Stimulated activated CD4-positive, alpha-beta T cell treated with anti-CD3 and anti-CD28 coated beads, Interleukin-4, amount 100 ng/mL, for 1 hour (primary cell): ENCODE measurements around the gene MAP1B.
"Not testable (repeated sequence)": the region's sequence is repeated elsewhere in the genome, so short reads cannot be mapped to it uniquely, and the experiment has no call there.

Experiments
- DNase-seq: peaks from one replicate; pipeline ENCODE4 v3.0.0-alpha.2; 2020

The MAP1B gene

DNA sequence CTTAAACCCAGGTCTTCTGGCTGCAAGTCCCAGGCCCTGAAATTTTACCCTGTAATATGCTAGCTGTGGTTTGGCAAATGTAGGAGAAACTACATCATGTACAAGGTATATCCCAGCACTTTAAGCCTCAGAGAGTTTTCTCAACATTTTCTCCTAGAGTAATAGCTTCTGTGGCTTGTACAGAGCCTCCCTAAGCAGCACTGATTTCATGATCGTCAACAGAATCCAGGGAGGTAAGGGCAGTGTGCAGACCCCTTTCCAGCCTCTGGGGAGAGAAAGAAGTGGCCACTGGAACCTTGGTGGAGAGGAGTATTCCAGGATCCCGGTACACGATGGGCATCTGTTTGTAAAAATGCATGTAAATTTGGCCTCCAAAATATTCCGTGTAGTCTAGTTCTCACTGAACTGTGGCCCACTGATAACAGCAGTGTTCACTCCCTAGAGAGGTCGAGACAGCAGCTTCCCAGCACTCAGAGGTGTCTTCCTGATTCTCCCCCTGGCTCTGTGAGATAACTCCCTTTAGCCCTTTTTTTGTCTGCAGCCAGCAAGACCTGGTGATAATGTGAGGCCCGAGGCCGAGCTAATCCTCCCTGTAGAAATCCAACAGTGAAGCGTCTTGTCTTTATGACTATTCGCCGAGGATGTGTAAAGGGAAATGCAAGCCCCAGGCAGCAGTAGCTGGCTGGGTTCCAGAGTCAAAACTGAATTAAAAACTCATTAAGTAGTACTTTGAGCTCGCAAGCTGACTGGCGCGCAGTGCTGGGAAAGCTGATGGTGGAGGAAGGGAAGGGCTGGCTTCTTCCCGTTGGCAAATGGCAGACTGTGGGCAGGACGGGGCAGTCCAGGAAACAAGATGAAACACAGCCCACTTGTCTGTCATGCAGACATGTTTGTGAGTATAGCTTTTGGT lies 59.0 kb downstream of the MAP1B start:
- DNase-seq, result no peak

DNA sequence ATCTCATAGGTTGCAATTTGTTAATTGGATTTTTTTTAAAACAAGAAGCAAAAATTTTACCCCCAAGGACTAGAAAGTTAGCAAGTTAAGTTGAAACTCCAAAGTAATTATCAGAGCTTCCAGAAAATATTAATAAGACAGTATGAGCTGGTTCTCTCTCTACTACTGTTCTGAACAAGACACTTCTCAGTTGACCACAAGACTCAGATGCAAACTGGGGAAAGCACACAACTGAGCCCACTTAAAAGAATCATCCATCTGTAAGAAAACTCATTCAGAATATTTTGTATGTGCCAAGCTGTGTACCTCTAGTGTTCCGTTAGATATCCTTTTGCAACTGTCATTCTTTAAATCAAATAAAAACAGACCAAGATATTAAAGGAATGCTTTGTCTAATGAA lies 60.0 kb downstream of the MAP1B start:
- no peak for DNase-seq

DNA sequence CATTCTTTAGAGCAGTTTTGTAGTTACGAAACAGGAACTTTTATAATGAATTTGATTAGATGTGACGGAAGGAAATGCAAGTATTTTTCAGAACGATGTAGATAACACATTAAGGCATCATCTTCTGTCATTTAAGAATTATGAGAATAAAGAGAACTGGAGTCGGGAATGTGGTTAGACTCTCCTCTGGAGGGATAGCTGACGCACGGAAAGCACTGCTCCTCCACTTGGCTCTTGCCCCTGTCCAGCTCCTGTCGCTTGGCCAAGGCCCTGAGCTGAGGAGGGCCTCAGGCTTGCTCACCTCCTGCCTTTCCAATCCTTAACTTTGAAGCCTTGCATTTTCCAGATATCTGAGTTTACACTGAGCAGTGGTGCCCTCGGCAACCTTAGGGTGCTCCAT lies 60.5 kb downstream of the MAP1B start:
- DNase-seq, result no peak

DNA sequence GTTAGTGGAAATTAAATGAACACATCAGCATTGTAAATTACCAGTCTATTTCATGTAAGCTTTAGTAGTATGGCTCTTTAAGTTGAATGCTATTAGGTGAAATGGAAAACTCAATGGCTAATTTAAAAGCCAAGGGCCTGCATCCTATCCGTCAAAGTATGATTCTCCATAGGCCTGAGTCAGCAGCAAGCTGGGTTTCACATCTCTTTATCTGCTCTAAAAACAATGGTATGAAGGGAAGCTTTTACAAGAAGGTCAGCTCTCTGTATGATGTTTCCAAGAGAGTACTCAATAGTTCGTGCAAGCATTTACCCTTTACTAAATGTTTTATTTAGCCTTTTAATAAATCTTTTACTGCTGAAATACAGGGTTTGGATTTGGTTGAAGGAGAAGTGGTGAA lies 62.8 kb downstream of the MAP1B start:
- no peak for DNase-seq

DNA sequence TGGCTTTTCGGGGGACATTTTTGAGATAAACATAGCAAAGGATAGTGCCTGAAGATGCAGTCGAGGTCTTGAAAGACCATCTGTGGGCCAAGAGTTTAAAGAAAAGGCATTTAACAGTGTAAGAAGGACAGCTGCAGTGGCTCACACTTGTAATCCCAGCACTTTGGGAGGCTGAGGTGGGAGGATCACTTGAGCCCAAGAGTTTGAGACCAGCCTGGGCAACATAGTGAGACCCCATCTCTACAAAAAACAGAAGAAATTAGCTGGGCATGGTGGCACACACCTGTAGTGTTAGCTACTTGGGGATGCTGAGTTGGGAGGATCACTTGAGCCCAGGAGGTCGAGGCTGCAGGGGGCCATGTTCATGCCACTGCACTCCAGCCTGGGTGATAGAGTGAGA lies 63.9 kb downstream of the MAP1B start:
- DNase-seq, result not testable (repeated sequence)

DNA sequence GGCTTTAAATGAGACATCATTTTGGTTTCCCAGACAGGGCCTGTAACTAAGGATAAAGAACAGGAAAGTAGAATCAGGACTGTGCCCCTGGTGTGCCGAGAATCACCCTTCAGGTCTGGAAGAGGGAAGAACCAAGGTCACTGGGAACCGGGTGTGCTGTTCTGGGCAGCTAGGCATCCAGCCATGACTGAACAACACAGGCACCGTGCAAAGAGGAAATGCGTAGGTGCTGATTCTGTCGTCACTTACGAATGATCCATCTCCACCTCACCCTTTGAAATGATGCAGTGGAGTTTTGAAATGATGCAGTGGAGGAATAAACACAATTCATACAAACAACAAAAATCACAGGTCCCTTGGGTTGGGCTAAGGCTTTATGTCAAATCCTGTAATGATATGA lies 64.4 kb downstream of the MAP1B start:
- no peak for DNase-seq

DNA sequence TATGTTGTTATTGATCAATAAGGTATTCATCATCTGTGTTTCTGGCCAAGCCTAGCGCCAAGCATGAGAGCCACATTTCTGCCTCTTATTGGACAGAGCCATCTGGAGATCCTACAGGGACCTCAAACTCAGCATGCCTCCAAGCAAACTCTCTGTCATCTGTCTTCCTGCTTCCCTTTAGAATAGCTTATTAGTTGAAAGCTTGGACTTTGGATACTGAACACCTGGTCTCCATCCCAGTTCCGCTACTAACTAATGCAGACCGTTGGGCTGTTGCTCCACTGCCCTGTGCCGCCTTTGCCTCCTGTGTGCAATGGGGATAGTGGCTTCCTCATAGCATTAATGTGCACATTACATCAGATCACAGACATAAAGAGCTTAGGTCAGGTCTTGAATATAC lies 65.5 kb downstream of the MAP1B start:
- no peak for DNase-seq

DNA sequence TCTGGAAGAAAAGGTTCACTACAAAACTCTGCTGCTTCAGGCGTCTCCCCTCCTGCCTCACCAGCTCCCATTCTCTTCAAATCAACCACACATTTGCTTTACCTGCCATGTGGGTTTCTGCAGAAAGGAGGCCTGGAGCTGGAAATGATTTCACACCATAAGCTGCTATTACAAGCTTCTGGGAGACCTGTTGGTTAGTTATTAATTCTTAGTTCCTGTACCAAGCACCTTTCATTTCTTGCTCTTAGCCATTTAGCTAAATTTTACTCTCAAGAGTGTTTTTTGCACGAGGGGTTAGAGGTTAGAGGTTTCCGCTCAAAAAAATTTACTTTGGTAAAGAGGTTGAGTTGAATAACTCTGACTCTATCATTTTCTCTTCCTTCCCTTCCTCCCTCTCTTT lies 70.3 kb downstream of the MAP1B start:
- no peak for DNase-seq

DNA sequence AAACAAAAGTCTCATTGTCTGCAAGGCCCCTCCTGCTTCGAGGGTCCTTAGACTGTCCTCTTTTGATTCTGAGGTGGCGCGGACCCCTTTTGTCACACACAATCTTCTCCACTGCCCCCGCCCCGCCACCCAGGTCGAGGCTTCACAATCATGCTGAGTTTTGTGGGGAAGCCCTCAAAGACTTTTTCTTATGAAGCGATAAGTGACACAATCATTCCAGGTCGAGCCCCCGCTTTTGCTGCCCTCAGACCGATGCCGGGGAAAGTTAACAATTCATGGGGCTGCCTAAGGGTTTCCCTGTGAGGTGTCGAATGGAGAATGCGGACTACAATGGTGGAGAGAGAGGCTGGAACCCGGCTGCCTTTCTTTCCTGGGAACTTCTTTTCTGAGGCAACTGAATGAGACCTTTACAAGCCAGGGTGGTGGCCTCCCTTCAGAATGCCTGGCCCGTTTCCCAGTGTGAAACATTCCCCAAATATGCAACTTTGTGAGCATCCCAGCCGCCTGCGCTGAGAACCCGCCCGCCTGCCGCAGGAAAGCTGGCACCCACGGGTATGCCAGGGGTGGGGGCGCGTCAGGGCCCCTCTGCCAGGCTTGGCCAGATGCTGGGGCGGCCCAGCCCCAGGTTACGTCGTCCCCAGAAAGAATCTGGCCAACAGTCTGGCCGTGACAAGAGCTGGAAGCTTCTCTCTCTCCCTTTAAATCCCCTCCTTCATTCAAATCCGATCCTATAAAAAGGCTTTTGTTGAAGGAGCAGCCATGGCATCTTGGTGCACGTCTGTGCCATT lies 71.9 kb downstream of the MAP1B start:
- DNase-seq, result no peak

DNA sequence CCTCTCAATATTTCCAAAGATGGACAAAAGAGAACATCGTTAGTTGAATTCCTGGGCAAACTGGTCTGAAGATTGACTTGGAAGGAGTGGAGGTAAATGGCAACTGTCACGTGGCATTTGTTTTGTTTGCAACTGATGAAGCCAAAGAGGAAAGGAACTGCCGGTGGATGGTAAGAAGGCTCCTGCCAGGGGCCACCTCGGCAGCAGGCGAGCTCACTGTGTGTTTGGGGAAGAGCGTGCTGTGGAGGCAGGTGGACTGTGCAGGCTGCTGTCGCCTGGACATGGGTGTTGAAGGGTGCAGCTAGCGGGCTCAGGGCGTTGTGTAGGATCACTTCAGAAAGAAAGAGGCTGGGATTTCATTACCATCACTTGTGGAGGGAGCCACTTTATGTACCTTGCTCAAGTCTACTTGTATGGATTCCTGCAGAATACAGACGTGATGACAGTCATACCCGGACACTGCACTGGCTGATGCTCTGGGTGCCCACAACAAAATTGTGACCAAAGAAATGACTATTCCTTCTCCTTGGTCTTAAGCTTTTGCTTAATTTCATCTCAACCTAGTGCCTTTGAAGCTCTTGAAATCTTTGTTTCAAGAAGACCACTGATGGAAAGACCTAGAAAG lies 72.7 kb downstream of the MAP1B start:
- no peak for DNase-seq

DNA sequence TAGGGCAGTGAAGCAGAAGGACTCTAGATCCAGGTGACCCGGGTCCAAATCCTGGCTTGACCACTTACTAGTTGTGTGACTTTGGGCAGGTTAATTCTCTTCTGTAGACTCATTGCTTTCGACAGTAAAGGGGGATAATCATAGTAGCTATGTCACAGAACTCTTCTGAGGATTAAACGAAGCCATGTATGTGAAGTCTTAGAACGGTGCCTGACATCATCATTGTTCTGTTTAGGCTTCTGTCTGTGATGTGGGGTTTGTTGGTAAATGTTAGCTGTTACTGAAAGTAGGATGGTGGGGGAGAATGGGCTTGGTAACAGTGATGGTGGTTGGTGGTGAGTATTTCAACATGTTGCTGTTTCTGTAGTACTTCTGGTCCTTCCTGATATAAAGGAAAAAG lies 73.7 kb downstream of the MAP1B start:
- DNase-seq, result no peak

DNA sequence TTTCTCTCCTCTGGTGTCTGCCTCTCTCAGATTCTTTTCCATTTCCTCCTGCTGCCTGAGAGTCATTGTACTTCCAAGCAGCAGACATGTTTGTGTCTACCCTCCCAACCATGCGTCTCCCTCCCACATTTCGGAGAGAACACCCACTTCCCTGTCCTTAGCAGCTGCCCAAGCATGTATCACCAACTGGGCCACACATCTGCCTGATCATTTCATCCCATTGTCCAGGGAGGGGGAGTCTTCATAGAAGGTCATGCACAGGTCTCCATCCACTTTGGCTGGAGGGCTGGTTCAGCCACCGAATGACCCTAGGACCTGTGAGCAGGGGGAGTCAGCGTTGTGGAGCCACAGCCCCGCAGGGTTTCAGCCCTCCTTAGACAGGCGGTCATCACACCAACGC lies 75.4 kb downstream of the MAP1B start:
- no peak for DNase-seq

DNA sequence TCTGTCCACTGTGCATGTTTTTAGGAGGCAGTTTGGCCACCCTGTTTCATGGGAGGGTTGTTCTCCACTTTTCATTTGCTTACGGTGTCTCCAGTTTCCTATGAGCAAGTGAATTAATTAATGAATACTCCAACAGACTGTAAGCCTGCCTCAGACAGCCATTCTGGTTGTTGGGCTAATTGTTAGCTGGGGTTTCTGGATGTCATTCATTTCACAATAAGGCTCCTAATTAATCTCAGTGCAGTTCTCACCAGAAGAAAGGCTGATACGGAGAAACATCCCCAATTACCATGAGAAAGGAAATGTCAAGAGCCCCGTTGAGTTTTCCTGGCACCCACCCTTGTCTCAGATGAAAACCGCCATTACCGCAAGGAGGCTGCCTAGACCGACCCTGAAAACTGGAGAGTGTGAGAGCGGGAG lies 75.8 kb downstream of the MAP1B start:
- DNase-seq, result no peak

DNA sequence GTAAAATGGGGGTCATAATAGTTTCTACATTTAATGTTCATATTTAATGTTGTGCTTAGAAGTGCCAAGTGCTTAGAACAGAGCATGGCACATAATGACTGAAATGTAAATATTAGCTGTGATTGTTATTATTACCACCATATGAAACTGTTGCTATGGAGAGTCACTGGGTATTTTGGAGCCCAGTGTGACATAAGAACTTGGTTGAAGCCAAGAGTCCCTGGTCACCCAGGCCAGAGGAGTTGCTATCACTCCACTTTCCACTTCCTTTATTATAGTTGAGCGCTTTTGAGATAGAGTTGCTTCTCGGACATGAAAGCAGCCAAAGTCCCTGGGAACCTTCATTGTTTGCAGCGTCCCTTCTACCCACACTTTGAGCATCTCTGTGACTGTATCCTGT lies 77.1 kb downstream of the MAP1B start:
- DNase-seq, result no peak

DNA sequence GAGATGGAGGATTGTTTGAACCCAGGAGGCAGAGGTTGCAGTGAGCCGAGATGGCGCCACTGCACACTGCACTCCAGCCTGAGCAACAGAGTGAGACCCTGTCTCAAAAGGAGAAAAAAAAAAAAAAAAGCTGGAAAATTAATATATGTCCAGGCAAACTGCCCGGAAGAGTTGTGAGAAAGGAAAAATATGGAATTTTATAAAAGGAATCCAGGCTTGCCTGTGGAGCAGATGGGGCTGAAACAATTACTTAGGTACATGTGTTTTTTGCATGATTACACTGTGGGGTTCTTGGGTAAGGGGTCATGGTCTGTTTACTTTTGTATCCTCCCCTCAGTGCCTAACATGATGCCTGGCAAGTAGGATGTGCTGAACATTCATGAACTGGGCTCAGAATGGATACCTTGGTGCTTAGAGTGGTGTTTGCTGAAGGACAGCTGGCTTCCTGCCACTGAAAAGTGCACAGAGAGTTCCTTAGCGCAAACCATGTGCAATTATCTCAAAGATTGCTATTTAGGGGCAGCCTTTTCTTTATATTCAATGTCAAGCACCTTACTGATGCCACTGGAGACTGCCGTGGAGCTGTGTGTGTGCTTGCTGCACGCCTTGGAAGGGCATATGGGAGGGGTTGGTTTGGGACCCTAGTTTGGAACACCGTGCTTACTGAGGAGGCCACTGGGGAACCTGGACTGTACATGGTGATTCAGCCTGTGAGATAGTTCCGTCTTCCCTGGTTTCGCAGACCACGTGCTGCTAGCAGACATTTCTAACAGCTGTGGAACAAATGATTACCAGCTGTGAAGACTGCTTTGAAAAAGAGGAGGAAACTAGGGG lies 78.4 kb downstream of the MAP1B start:
- DNase-seq, result no peak

DNA sequence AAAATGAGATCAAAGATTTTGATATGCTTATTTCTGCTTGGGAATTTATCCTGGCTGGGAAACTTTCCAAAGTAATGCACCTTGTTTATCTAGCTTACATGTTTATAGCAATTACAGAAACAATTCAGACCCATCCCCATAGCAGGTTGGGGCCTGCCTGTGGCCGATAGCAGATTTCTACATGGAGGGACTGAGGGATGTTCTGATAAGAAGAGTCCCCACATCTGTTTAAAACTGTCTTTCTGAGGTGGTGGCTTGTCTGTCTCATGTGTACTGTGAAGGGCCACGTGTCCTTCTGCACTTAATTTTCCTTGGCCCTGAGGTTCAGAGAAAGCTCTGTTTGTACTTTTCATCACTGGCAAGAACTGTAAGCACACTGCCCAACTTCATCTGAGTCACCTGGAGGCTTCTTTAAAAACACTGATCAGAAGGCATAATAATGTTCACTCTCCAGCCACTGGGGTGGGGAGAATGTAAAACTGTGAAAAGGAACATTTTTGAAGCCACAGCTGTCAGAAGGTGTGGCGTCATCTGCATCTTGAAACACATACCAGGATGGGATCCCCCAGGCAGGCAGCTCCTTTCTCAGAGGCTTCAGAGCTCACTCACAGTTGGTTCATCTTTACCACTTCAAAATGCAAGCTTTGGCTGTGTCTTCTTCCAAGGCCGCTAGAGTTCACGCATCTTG lies 80.3 kb downstream of the MAP1B start:
- no peak for DNase-seq

DNA sequence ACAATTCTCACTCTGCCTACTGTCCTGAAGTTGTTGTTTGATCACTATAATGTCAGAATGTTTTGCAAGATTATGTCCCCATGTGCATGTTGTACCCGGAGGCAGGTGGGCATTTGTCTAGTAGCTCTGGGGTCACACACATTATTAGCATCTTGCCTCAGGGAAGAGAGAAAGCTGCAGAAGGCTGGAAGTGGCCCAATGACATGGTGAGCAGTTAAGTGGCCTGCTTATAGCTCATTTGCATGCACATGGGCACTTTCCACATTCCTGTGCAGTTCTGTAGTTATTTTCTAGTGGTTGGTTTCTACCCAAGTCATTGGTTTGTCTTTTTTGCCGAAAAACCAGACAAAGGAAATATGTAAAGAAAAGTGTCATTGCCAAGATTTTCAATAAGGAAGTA lies 80.9 kb downstream of the MAP1B start:
- no peak for DNase-seq

DNA sequence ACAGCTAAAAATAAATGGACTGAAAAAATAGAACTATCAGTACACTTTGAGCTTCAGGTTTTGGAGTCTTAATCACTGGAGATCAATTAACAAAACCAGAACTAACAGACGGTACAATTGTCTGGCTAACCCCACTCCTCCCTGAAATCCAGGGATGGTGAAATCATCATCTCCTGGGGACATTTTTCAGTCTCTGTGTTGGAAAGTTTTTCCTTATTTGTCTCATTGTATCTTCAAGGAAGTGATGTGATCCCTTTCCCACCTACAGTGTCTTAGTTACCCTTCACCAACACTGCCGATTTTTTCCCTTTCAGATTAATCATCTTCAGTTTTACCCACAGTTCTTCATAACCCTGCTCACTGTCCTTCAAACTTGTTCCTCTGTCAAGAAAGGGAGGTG lies 81.9 kb downstream of the MAP1B start:
- no peak for DNase-seq

DNA sequence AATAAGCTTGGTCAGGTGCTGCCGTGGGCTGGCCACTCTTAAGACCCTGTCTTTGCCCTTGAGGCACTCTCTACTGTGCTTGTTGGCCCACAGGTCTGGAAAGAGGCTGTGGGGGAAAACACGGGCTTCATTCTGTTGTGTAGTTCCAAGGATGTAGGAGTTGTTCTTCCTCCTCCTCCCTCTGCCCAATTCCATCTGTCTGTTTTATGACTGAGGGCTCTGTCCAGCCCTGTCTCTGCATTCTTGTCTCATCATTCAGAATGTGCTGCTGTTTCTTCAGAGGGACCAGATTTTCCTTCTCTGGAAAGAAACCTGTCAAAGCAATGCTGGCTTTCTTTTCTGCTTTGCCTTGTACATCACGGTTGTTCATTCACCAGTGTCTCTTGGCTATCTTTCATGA lies 84.1 kb downstream of the MAP1B start:
- DNase-seq, result no peak

DNA sequence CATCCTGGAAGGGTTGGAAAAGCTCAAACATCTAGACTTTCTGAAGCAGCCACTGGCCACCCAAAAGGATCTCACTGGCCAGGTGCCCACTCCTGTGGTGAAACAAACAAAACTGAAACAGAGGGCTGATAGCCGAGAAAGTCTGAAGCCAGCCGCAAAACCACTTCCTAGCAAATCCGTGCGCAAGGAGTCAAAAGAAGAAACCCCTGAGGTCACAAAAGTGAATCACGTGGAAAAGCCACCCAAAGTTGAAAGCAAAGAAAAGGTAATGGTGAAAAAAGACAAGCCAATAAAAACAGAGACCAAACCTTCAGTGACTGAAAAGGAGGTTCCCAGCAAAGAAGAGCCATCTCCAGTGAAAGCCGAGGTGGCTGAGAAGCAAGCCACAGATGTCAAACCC lies 87.6 kb downstream of the MAP1B start:
- DNase-seq, result no peak

DNA sequence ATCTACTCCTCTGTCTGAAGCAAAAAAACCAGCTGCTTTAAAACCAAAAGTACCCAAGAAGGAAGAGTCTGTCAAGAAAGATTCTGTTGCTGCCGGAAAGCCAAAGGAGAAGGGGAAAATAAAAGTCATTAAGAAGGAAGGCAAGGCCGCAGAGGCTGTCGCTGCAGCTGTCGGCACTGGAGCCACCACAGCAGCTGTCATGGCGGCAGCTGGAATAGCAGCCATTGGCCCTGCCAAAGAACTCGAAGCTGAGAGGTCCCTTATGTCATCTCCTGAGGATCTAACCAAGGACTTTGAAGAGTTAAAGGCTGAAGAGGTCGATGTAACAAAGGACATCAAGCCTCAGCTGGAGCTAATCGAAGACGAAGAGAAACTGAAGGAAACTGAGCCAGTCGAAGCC lies 88.3 kb downstream of the MAP1B start:
- DNase-seq, result no peak

DNA sequence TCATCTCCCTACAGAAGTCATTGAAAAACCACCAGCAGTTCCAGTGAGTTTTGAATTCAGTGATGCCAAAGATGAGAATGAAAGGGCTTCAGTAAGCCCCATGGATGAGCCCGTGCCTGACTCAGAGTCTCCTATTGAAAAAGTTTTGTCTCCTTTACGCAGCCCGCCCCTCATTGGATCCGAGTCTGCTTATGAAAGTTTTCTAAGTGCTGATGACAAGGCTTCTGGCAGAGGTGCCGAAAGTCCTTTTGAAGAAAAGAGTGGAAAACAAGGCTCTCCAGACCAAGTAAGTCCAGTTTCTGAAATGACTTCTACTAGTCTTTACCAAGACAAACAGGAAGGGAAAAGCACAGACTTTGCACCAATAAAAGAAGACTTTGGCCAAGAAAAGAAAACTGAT lies 90.1 kb downstream of the MAP1B start:
- no peak for DNase-seq
